Measurements from ENCODE around the gene POMP. TPM values are rescaled to one million over a fixed set of nuclear protein-coding genes. Genes with fewer than 3 reads are reported as not detected.

The POMP gene
- total RNA-seq, 1 donor from 2014 or later = 98.9 TPM

DNA sequence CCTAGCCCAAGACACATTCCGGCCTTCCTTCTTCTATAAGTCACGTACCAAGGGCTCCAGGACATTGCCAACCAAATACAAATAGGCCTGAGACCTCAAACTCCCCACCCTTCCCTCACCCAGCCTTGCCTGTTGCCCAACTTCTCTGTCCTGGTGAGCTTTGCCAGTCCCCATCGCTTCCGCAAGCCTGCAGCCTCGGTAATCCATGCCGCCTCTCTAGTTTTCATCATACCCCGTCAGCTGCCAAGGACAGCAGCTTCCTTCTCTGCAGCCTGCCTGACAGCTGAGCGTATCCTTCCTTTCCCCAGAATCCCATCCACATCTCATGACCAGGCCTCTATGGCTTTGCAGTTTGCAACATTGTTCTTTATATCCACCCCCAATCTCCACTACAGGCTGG lies 36.6 kb upstream of the POMP start:
- Histone ChIP-seq H4K20me1 (ENCODE audit: low read depth) (no peaks in the 10 kb centered on the region), H3K9ac (no peak overlapping the region), H2AFZ (replicated peaks) (no peak overlapping the region), H3K27me3 (no peaks in the 10 kb centered on the region), H3K79me2 (ENCODE audit: low read depth) (no peaks in the 10 kb centered on the region), H3K27ac (no peak overlapping the region), H3K9me3 (ENCODE audit: low read depth) (no peaks in the 10 kb centered on the region), H3K4me3 (no peak overlapping the region), H3K4me1 (no peaks in the 10 kb centered on the region), H3K36me3 (no peaks in the 10 kb centered on the region), H3K4me2 (no peak overlapping the region), H3F3A (ENCODE audit: low read depth) (no peaks in the 10 kb centered on the region)
- Mint-ChIP-seq H3K36me3 (no peaks in the 10 kb centered on the region), H3K27ac (no peak overlapping the region), H3K4me3 (no peak overlapping the region), H3K27me3 (ENCODE audit: insufficient read depth, low read depth) (peaks cover 5% of the 10 kb centered on the region), H3K4me1 (peaks cover 2% of the 10 kb centered on the region), H3K9me3 (no peaks in the 10 kb centered on the region)
- no peak for DNase-seq (ENCODE audit: low spot score)
- TF ChIP-seq, protein P1, sequence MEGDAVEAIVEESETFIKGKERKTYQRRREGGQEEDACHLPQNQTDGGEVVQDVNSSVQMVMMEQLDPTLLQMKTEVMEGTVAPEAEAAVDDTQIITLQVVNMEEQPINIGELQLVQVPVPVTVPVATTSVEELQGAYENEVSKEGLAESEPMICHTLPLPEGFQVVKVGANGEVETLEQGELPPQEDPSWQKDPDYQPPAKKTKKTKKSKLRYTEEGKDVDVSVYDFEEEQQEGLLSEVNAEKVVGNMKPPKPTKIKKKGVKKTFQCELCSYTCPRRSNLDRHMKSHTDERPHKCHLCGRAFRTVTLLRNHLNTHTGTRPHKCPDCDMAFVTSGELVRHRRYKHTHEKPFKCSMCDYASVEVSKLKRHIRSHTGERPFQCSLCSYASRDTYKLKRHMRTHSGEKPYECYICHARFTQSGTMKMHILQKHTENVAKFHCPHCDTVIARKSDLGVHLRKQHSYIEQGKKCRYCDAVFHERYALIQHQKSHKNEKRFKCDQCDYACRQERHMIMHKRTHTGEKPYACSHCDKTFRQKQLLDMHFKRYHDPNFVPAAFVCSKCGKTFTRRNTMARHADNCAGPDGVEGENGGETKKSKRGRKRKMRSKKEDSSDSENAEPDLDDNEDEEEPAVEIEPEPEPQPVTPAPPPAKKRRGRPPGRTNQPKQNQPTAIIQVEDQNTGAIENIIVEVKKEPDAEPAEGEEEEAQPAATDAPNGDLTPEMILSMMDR (IDR thresholded peaks at IDR 0.05) = no peak
- TF ChIP-seq EZH2 (IDR thresholded peaks at IDR 0.05) = no peak
- TF ChIP-seq EZH2phosphoT487 (IDR thresholded peaks at IDR 0.05) = no peak

DNA sequence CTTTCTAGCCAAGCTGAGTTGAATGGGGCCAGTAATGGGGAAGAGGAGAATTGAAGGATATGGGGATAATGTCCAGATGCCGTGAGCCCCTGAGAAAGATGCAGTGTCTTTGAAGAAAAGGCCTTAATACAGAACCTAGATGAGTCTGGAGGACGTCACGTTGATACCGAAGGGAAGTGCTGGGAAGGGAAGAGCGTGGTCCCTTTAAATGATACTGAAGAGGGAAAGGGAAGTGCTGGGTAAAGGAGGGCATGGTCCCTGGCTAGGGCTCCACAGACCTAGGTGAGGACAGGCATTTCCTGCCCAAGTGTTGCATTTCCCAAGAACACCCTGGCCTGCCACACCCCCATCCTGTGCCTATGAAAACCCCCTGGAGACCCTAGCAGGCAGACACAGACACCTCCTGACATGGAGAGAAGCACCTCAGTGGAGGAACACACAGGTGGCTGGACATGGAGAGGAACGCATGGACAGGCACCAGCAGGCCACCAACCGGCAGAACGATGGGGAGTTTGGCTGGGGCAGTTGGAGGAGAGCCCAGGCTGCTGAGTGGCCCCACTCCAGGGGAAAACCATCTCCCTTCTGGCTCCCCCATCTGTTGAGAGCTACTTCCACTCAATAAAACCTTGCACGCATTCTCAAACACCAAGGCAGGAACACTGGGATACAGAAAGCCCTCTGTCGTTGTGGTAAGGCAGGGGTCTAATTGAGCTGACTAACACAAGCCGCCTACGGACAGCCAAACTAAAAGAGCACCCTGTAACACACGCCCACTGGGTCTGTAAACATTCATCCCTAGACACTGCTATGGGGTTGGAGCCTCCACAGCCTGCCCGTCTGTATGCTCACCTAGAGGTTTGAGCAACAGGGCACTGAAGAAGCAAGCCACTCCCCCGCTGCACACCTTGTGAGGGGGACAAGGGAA lies 34.9 kb upstream of the POMP start:
- Mint-ChIP-seq H3K27me3 (ENCODE audit: insufficient read depth, low read depth) (peaks cover 3% of the 10 kb centered on the region), H3K9me3 (no peaks in the 10 kb centered on the region), H3K27ac (no peak overlapping the region), H3K4me3 (no peak overlapping the region), H3K36me3 (no peaks in the 10 kb centered on the region), H3K4me1 (peaks cover 2% of the 10 kb centered on the region)
- Histone ChIP-seq H3F3A (ENCODE audit: low read depth) (no peaks in the 10 kb centered on the region), H3K27ac (no peak overlapping the region), H4K20me1 (ENCODE audit: low read depth) (no peaks in the 10 kb centered on the region), H3K36me3 (no peaks in the 10 kb centered on the region), H3K9me3 (ENCODE audit: low read depth) (no peaks in the 10 kb centered on the region), H3K79me2 (ENCODE audit: low read depth) (no peaks in the 10 kb centered on the region), H3K27me3 (no peaks in the 10 kb centered on the region), H3K4me2 (no peak overlapping the region), H3K4me3 (no peak overlapping the region), H3K4me1 (no peaks in the 10 kb centered on the region), H2AFZ (replicated peaks) (no peak overlapping the region), H3K9ac (no peak overlapping the region)
- TF ChIP-seq, protein P1 (IDR thresholded peaks at IDR 0.05) = no peak
- no peak for TF ChIP-seq EZH2 (IDR thresholded peaks at IDR 0.05)
- no peak for TF ChIP-seq EZH2phosphoT487 (IDR thresholded peaks at IDR 0.05)
- DNase-seq (ENCODE audit: low spot score) = no peak

DNA sequence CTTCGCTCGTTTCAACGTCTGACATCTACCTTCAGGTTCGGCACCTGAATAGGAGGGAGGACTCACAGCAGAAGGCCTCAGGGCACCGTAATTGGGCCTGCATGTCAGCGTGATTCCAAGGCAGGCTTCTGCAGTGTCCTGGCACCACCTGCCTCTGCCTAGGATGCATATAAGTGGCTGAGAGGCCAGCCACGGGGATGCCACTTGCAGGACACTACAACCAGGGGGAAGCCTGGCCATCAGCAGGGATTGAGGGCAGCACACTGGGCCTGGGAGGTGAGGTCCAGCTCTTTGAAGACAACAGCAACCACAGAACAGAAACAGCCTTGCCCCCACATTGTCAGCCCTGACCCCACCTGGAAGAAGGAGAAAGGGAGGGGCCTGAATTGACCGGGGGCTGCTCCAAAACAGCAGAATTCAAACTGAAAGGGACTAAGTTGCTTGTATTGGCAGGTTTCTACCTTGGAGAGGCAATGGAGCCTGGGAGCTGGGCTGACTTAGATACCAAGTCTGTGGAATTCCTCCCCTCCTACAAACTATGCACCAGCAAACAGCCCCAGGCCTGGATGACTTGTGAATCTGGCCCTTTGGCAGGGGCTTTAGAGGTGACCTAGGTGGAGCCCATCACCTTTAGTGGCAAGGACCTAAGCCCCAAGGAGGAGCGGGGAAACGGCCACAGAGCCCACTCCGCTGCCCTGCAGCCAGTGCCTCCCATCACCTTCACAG lies 34.1 kb upstream of the POMP start:
- Mint-ChIP-seq H3K4me3 (no peak overlapping the region), H3K36me3 (no peaks in the 10 kb centered on the region), H3K27ac (no peak overlapping the region), H3K4me1 (peaks cover 2% of the 10 kb centered on the region), H3K9me3 (no peaks in the 10 kb centered on the region), H3K27me3 (ENCODE audit: insufficient read depth, low read depth) (peaks cover 3% of the 10 kb centered on the region)
- Histone ChIP-seq H3K9ac (no peak overlapping the region), H4K20me1 (ENCODE audit: low read depth) (no peaks in the 10 kb centered on the region), H3K27ac (no peak overlapping the region), H3K36me3 (no peaks in the 10 kb centered on the region), H3K9me3 (ENCODE audit: low read depth) (no peaks in the 10 kb centered on the region), H3K4me3 (no peak overlapping the region), H3K27me3 (no peaks in the 10 kb centered on the region), H2AFZ (replicated peaks) (no peak overlapping the region), H3K4me1 (no peaks in the 10 kb centered on the region), H3K79me2 (ENCODE audit: low read depth) (no peaks in the 10 kb centered on the region), H3F3A (ENCODE audit: low read depth) (no peaks in the 10 kb centered on the region), H3K4me2 (no peak overlapping the region)
- no peak for DNase-seq (ENCODE audit: low spot score)
- TF ChIP-seq EZH2phosphoT487 (IDR thresholded peaks at IDR 0.05) = no peak
- TF ChIP-seq, protein P1 (IDR thresholded peaks at IDR 0.05) = no peak
